Panc1 (cell line): ENCODE measurements around the gene TRPC4AP.

ENCODE experiments used
- POLR2AphosphoS5 ChIP-seq: IDR thresholded peaks from 2 replicates; pipeline ENCODE4 v1.6.1; 2012; ENCODE audit warnings: mild to moderate bottlenecking, low read depth, low read length, moderate library complexity
- SIN3A ChIP-seq: IDR thresholded peaks from 2 replicates; pipeline ENCODE4 v1.6.1; 2012; ENCODE audit warnings: low read depth, mild to moderate bottlenecking, low read length, moderate library complexity, borderline replicate concordance; ENCODE audit not compliant: insufficient read depth
- TCF7L2 ChIP-seq: IDR thresholded peaks from 2 replicates; pipeline ENCODE4 v1.6.1; 2011; ENCODE audit warnings: mild to moderate bottlenecking, low read depth, low read length, inconsistent platforms
- TF ChIP-seq, protein P1 (sequence below): fragments of 450-650 bp; IDR thresholded peaks from 2 replicates; pipeline ENCODE4 v1.5.1; 2017; ENCODE audit warnings: mild to moderate bottlenecking
- TF ChIP-seq, protein P2 (sequence below), 2 experiments: IDR thresholded peaks; 2 replicates each; pipeline ENCODE4 v1.6.1; 2011 to 2012; ENCODE audit warnings: low read depth in 2 of 2, control low read depth in 1 of 2, low read length in 1 of 2, mild to moderate bottlenecking in 1 of 2, moderate library complexity in 1 of 2; ENCODE audit not compliant: insufficient read depth in 1 of 2

DNA sequence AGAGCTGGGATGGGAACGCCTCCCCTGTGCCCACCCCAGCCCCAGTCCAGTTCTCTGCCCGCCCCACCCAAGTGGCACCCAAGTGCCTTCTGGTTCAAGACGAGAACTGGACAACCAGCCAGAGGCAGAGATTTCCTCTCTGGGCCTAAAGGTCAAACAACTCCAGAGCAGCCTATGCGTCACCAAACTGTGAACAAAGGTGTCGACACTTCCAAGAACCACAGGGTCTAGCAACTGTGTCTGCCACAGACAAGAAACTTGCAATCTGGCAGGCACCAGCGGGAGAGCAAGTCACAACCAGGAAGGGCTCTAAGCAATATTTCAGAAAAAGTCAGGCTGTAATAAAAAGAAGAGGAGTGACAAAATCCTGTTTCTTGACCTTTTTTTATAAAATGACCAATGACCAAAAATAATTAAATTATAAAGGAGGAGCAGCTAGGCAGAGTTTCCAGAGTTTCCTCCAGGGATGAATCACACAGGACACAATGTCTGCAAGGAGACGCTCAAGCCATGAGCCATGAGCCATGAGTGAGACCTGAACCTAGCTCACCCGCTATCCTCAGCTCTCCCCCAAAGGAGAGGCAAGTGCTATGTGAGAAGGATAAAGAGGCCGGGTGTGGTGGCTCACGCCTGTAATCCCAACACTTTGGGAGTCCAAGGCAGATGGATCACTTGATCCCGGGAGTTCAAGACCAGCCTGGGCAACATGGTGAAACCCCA, 43.4 kb upstream of the TRPC4AP start:
- TF ChIP-seq, protein P1, sequence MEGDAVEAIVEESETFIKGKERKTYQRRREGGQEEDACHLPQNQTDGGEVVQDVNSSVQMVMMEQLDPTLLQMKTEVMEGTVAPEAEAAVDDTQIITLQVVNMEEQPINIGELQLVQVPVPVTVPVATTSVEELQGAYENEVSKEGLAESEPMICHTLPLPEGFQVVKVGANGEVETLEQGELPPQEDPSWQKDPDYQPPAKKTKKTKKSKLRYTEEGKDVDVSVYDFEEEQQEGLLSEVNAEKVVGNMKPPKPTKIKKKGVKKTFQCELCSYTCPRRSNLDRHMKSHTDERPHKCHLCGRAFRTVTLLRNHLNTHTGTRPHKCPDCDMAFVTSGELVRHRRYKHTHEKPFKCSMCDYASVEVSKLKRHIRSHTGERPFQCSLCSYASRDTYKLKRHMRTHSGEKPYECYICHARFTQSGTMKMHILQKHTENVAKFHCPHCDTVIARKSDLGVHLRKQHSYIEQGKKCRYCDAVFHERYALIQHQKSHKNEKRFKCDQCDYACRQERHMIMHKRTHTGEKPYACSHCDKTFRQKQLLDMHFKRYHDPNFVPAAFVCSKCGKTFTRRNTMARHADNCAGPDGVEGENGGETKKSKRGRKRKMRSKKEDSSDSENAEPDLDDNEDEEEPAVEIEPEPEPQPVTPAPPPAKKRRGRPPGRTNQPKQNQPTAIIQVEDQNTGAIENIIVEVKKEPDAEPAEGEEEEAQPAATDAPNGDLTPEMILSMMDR: no peak
- TF ChIP-seq POLR2AphosphoS5 (no peak), TCF7L2 (no peak), SIN3A (no peak)
- TF ChIP-seq, protein P2, sequence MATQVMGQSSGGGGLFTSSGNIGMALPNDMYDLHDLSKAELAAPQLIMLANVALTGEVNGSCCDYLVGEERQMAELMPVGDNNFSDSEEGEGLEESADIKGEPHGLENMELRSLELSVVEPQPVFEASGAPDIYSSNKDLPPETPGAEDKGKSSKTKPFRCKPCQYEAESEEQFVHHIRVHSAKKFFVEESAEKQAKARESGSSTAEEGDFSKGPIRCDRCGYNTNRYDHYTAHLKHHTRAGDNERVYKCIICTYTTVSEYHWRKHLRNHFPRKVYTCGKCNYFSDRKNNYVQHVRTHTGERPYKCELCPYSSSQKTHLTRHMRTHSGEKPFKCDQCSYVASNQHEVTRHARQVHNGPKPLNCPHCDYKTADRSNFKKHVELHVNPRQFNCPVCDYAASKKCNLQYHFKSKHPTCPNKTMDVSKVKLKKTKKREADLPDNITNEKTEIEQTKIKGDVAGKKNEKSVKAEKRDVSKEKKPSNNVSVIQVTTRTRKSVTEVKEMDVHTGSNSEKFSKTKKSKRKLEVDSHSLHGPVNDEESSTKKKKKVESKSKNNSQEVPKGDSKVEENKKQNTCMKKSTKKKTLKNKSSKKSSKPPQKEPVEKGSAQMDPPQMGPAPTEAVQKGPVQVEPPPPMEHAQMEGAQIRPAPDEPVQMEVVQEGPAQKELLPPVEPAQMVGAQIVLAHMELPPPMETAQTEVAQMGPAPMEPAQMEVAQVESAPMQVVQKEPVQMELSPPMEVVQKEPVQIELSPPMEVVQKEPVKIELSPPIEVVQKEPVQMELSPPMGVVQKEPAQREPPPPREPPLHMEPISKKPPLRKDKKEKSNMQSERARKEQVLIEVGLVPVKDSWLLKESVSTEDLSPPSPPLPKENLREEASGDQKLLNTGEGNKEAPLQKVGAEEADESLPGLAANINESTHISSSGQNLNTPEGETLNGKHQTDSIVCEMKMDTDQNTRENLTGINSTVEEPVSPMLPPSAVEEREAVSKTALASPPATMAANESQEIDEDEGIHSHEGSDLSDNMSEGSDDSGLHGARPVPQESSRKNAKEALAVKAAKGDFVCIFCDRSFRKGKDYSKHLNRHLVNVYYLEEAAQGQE (IDR thresholded peaks at IDR 0.05; ENCODE audit: insufficient read depth in 1 of 2, low read depth in 2 of 2, low read length in 1 of 2): no peak
